ENCODE data around the gene UBE3C. TPM values are rescaled to one million over a fixed set of nuclear protein-coding genes. Genes with fewer than 3 reads are reported as not detected.

UBE3C gene
- 153 TPM for total RNA-seq

GRCh38 chr7:157138424-157139110 lies at the start of gene UBE3C:
TSS of gene UBE3C (plus strand) at chr7:157138926. CDS start at chr7:157139273, 347 bp downstream.

Small RNA genes within 50 kb of the gene (small RNA-seq; reads per million reads assigned to genes)
- gene AC004975.1 (ENCODE audit: low replicate concordance): not detected

Other genes starting within 250 kb of the UBE3C start
- gene LMBR1, start 245.7 kb upstream of the UBE3C start, total RNA-seq: 156 TPM
- gene NOM1, start 189.2 kb upstream of the UBE3C start, total RNA-seq: 45.7 TPM
- not detected for gene MNX1, start 128.3 kb upstream of the UBE3C start, total RNA-seq
- 154 TPM for gene DNAJB6, start 198.1 kb downstream of the UBE3C start, total RNA-seq

Data from parietal lobe (tissue), 2 donors.